ENCODE data around the gene RRP7A.
"Not testable (repeated sequence)": the region's sequence is repeated elsewhere in the genome, so short reads cannot be mapped to it uniquely, and the experiment has no call there.

The RRP7A gene, protein sequence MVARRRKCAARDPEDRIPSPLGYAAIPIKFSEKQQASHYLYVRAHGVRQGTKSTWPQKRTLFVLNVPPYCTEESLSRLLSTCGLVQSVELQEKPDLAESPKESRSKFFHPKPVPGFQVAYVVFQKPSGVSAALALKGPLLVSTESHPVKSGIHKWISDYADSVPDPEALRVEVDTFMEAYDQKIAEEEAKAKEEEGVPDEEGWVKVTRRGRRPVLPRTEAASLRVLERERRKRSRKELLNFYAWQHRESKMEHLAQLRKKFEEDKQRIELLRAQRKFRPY

DNA sequence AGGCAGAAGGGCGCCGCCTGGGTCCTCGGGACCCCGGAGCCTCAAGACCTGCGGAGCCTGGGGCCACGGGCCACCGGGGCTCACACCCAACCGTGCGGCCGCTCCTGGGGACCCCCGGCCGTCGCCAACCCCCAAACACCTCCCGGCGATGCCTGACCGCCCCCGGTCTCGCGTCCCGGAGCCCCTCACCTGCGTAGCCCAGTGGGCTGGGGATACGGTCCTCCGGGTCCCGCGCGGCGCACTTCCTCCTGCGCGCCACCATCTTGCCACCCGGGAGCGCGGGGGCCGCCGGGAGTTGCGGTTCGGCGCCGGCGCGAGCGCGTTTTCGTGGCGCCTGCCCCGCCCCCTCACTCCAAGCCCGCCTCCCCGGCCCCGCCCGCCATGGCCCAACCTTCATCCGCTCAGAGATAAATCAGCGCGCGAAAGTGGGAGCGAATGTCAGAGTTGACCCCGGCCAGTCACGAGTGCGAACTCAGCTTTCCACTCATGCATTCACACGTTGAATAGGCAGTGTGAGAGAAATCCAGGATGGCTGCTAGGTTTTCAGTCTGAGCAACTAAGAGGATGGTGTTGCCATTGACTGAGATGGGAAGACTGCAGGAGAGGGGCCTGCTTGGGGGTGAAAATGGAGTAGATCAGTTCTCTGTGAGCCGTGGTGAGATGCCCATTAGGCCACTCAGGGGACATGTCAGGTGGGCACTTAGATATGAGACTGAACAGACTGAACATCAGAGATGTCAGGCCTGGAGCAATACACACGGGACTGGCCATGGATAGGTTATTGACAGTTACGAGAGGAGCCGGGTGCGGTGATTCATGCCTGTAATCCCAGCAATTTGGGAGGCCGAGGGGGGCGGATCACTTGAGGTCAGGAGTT is at the start of gene RRP7A:
RRP7A (minus strand) TSS at position 272 of the 877 bp plus-strand sequence; CDS start at position 262, 10 bp downstream.
- peak within 1 kb of the TSS; percentile 93 for H3K4me3 Mint-ChIP-seq
- H3K9me3 Mint-ChIP-seq, result no peaks in the 10 kb centered on the region
- H3K27me3 Mint-ChIP-seq, result no peaks in the 10 kb centered on the region
- H3K36me3 Mint-ChIP-seq (ENCODE audit: low read depth), result peaks cover 34% of the 10 kb centered on the region
- H3K4me1 Mint-ChIP-seq (ENCODE audit: low read depth), result peaks cover 18% of the 10 kb centered on the region
- peak; percentile 88 for DNase-seq
- H3K27ac Mint-ChIP-seq, result peak within 1 kb of the TSS; percentile 96

DNA sequence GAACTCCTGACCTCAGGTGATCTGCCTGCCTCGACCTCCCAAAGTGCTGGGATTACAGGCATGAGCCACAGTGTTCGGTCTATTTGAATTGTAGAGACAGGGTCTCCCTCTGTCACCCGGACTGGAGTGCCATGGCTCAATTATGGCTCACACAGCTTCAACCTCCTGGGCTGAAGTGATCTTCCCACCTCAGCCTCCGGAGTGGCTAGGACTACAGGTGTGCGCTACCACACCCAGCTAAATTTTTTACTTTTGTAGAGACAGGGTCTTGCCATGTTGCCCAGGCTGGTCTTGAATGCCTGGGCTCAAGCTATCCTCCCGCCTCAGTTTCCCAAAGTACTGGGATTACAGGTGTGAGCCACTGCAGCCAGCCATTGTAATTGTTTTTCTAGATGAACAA is 48.4 kb upstream of the RRP7A start:
- H3K36me3 Mint-ChIP-seq (ENCODE audit: low read depth), result peaks cover 51% of the 10 kb centered on the region
- H3K9me3 Mint-ChIP-seq; H3K4me3 Mint-ChIP-seq; H3K27me3 Mint-ChIP-seq; DNase-seq; H3K27ac Mint-ChIP-seq; H3K4me1 Mint-ChIP-seq (ENCODE audit: low read depth): not testable (repeated sequence)

DNA sequence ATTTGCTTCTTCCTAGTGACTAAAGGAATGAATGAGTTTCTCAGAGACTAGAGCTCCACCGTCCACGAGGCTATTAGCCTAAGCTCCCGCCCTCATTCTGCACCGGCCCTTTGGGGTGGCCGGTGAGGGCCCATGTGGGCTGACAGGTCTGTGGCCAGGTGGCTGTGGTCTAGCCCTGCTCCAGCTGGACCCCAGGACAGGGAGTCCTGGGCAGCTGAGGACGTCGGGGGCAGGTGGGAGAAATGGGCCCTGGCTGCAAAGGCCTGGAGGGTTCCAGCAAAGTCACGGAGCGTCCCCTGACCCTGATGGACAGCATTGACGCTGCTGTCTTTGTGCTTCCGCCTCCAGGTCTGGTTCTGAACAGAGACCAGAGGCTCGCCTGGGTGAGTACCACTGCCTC is 46.4 kb upstream of the RRP7A start:
- peak overlapping the region; percentile 22 for H3K27ac Mint-ChIP-seq
- H3K9me3 Mint-ChIP-seq, result no peaks in the 10 kb centered on the region
- H3K36me3 Mint-ChIP-seq (ENCODE audit: low read depth), result peaks cover 35% of the 10 kb centered on the region
- no peak overlapping the region for H3K4me3 Mint-ChIP-seq
- no peak for DNase-seq
- H3K4me1 Mint-ChIP-seq (ENCODE audit: low read depth), result peaks cover 2% of the 10 kb centered on the region
- no peaks in the 10 kb centered on the region for H3K27me3 Mint-ChIP-seq

DNA sequence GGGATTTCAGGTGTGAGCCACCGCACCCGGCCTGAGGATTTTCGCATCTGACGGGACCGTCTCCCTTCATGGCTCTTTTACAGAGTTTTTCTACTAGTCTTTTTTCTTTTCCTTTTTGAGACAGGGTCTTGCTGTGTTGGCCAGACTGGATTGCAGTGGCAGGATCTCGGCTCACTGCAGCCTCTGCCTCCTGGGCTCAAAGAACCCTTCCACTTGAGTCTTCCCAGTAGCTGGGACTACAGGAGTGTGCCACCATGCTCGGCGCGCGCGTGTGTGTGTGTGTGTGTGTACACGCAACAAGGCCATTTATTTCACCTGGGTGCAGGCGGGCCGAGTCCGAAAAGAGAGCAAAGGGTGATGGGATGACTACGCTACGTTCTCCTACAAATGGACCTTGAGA is 45.1 kb upstream of the RRP7A start:
- Mint-ChIP-seq H3K9me3 (no peaks in the 10 kb centered on the region), H3K4me1 (ENCODE audit: low read depth) (peaks cover 2% of the 10 kb centered on the region), H3K27ac (no peak overlapping the region), H3K27me3 (no peaks in the 10 kb centered on the region), H3K36me3 (ENCODE audit: low read depth) (peaks cover 27% of the 10 kb centered on the region), H3K4me3 (no peak overlapping the region)
- no peak for DNase-seq

DNA sequence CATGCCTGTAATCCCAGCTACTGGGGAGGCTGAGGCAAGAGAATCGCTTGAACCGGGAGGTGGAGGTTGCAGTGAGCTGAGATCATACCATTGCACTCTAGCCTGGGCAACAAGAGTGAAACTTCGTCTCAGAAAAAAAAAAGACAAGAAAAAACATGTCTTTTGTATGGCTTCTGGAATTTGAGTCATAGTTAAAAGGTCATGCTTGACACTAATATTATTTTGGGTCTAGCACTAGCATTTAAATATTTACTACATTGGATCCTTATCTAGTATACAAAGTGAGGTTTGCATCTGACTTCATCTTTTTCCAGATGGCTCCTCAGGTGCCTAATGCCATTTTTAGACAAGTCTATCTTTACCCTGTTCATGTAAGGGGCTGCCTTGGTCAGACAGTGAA is 44.3 kb upstream of the RRP7A start:
- not testable (repeated sequence) for H3K27me3 Mint-ChIP-seq; H3K9me3 Mint-ChIP-seq; H3K27ac Mint-ChIP-seq; DNase-seq; H3K4me1 Mint-ChIP-seq (ENCODE audit: low read depth); H3K4me3 Mint-ChIP-seq
- H3K36me3 Mint-ChIP-seq (ENCODE audit: low read depth), result peaks cover 23% of the 10 kb centered on the region

DNA sequence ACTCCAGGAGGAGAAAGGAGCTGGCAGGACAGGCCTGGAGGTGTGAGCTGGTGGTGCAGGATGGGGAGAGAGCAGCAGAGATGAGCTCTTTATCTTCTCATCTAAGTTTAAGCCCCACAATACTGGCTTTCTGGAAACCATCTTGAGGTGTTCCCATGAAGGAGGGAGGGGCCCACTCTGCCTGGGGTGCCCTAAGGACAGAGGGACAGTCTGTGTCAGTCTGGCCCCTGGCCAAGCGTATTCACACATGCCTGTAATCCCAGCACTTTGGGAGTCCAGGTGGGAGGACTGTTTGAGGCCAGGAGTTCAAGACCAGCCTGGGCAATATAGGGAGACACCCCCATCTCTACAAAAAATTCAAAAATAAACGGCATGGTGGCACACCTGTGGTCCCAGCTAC is 43.1 kb upstream of the RRP7A start:
- Mint-ChIP-seq H3K27ac (peak overlapping the region; percentile 27), H3K4me3 (no peak overlapping the region), H3K4me1 (ENCODE audit: low read depth) (peaks cover 2% of the 10 kb centered on the region), H3K9me3 (no peaks in the 10 kb centered on the region), H3K36me3 (ENCODE audit: low read depth) (peaks cover 17% of the 10 kb centered on the region), H3K27me3 (no peaks in the 10 kb centered on the region)
- DNase-seq, result no peak

DNA sequence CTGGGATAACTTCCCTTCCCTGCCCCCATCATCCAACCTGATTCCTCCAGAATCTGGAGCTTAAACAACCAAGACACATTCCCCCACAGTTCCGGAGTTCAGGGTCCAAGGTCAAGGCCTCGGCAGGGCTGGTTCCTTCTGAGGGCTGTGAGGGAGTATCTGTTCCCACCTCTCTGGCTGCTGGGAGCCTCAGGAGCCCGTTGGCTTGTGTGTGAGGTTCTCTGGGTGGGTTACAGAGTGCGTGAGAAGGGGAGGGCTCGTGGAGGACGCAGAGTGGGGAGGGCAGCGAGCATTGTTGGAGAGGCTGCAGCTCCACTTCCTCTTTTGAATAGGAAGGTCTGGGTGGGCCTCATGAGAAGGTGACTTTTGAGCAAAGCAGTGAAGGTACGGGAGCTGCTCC is 42.7 kb upstream of the RRP7A start:
- Mint-ChIP-seq H3K27ac (peak overlapping the region; percentile 27), H3K4me1 (ENCODE audit: low read depth) (peaks cover 2% of the 10 kb centered on the region), H3K36me3 (ENCODE audit: low read depth) (peaks cover 17% of the 10 kb centered on the region), H3K9me3 (no peaks in the 10 kb centered on the region), H3K4me3 (no peak overlapping the region), H3K27me3 (no peaks in the 10 kb centered on the region)
- no peak for DNase-seq

DNA sequence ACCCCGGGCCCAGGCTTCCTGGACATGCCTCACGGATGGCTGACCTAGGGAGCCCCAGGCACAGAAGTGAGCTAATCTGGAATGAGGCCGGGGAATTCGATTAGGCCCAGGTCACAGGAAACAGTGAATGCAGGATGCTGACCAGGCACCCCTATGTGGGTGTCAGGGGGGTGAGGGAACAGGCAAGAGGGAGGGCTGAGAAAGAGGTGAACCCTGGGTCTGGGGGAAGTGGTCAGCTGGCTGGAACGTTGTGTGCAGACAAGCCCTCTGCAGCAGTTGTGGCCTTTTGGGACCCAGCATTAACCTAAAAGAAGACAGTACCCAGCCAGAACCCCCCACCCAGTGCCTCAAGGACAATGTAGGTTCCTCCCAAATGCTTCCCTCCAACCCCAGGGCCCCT is 42.3 kb upstream of the RRP7A start:
- no peaks in the 10 kb centered on the region for H3K27me3 Mint-ChIP-seq
- H3K27ac Mint-ChIP-seq, result no peak overlapping the region
- no peak for DNase-seq
- H3K9me3 Mint-ChIP-seq, result no peaks in the 10 kb centered on the region
- peaks cover 2% of the 10 kb centered on the region for H3K4me1 Mint-ChIP-seq (ENCODE audit: low read depth)
- no peak overlapping the region for H3K4me3 Mint-ChIP-seq
- H3K36me3 Mint-ChIP-seq (ENCODE audit: low read depth), result peaks cover 17% of the 10 kb centered on the region

DNA sequence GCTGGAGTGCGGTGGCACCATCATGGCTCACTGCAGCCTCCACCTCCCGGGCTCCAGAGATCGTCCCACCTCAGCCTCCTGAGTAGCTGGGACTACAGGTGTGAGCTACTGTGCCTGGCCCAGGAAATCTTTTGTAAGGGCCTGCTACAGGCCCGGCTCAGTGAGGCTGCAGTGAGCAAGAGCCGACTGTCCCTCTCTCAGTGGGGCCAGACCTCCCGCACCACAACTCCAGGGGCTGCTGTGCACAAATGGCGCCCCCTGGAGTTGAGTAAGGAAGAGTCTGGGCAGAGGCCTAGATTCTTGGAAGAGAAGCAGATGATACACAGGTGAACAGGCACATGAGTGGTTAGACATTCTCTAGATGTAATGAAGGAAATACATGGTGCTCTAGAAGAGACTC is 41.2 kb upstream of the RRP7A start:
- Mint-ChIP-seq H3K9me3 (no peaks in the 10 kb centered on the region), H3K36me3 (ENCODE audit: low read depth) (peaks cover 16% of the 10 kb centered on the region), H3K27ac (peak overlapping the region; percentile 57), H3K4me1 (ENCODE audit: low read depth) (peaks cover 2% of the 10 kb centered on the region), H3K27me3 (no peaks in the 10 kb centered on the region), H3K4me3 (no peak overlapping the region)
- no peak for DNase-seq

DNA sequence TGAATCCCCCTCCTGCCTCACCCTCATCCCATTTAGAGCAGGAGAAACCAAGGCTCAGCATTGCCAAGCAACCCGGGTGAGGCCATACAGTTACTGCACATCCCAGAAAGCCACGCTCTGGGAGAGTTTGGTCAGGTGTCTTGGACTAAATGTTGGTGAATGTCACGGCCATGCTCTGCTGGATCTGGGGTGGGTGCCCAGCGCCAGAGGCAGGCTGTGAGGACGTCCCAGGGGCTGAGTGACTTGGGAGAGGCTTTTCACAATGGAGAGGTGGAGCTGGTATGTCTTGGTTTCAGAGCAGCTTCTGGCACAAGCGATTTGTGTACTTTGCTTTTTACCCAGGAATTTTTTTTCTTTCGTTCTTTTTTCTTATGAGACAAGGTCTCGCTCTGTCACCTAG is 40.8 kb upstream of the RRP7A start:
- Mint-ChIP-seq H3K4me1 (ENCODE audit: low read depth) (peaks cover 2% of the 10 kb centered on the region), H3K27me3 (no peaks in the 10 kb centered on the region), H3K27ac (peak overlapping the region; percentile 57), H3K4me3 (no peak overlapping the region), H3K36me3 (ENCODE audit: low read depth) (peaks cover 13% of the 10 kb centered on the region), H3K9me3 (no peaks in the 10 kb centered on the region)
- no peak for DNase-seq

DNA sequence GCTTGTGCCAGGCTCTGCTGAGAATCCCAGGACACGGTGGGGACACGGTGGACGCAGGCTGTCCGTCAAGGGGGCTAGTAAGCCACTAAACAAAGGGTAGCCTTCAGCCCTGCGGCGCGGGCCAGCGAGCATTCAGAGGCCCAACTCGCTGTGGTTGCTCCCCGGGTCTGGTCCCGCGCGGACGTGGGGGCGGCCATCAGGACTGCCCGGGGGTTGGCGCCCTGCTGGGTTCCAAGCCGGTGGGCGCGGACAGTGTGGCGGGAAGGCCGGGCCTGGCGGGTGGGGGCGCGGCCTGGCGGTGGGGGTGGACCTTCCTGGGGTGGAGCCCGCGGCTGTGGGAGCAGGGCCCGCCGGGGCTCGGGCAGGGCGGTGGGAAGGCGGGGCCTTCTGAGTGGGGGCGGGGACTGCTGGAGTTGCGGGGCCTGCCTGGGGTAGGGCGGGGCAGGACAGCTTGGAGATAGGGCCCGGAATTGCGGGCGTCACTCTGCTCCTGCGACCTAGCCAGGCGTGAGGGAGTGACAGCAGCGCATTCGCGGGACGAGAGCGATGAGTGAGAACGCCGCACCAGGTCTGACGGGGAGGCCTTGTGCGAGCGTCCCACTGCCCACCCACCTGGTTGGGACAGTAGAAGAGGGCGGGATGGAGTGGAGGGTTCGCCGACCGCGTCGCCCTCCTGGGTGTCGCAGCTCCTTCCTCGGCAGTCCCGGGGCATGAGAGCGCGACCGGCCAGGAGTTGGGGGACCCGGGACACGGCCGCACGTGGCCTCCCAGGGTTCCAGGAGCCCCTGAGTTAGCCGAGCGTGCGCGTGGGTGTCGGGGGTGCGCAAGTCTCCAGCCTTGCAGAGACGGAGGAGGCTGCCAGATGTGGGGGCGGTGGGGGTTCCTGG is 34.1 kb upstream of the RRP7A start, which contains the start of gene SERHL2:
SERHL2 (plus strand) TSS at position 482 of the 887 bp plus-strand sequence; CDS start at position 547, 65 bp downstream.
- Mint-ChIP-seq H3K36me3 (ENCODE audit: low read depth) (no peaks in the 10 kb centered on the region), H3K27ac (peak within 1 kb of the TSS; percentile 71), H3K9me3 (no peaks in the 10 kb centered on the region), H3K4me3 (peak within 1 kb of the TSS; percentile 76), H3K27me3 (no peaks in the 10 kb centered on the region), H3K4me1 (ENCODE audit: low read depth) (peaks cover 14% of the 10 kb centered on the region)
- peak; percentile 89 for DNase-seq

DNA sequence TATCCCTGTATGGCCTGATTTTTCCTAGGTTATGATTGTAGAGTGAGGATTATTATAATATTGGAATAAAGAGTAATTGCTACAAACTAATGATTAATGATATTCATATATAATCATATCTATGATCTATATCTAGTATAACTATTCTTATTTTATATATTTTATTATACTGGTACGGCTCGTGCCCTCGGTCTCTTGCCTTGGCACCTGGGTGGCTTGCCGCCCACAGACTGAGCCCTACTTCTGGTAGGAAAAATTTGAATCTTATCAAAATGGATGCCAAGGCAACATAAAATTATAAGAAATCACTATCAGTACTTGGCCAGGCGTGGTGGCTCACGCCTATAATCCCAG is 32.7 kb upstream of the RRP7A start:
- peaks cover 14% of the 10 kb centered on the region for H3K4me1 Mint-ChIP-seq (ENCODE audit: low read depth)
- not testable (repeated sequence) for DNase-seq; H3K27me3 Mint-ChIP-seq; H3K9me3 Mint-ChIP-seq; H3K27ac Mint-ChIP-seq; H3K36me3 Mint-ChIP-seq (ENCODE audit: low read depth); H3K4me3 Mint-ChIP-seq

DNA sequence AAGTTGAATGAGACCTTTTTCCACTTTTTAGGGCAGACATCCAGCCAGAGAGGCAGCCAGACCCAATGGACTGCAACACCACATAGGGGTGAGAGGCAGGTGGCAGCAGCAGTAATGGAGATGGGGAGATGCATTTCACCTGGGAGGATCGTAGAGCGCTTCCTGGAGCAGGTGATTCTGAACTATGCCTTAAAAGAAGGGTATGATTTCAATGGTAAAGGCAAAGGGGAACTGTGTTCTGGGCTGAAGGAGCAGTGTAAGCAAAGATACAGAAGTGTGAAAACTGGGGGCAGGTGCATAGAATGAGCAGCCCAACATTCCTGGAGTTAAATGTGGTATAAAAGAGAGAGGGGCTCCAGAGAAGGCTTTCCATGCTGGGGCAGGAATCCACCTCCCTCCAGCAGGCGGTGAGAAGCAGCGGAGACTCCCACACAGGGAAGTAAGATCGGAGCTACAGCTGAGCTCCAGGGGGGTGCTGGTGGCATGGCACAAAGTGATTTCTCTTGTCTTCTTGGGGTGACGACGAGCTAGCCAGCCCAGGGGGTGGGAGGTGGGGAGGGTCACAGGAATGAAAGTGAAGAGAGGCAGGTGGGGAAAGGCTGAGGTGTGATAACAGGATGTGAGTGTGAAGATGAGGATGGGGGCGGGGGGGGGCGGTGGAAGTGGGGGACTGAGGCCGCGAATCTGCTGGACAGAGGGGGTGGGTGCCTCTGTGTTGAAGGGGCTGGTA is 29.9 kb upstream of the RRP7A start:
- Mint-ChIP-seq H3K27me3 (no peaks in the 10 kb centered on the region), H3K4me3 (no peak overlapping the region), H3K27ac (no peak overlapping the region), H3K9me3 (no peaks in the 10 kb centered on the region), H3K4me1 (ENCODE audit: low read depth) (peaks cover 14% of the 10 kb centered on the region), H3K36me3 (ENCODE audit: low read depth) (no peaks in the 10 kb centered on the region)
- no peak for DNase-seq

Data from activated T-cell treated with anti-CD3 and anti-CD28 coated beads, Interleukin-2, amount 50 U/mL, for 24 hours (primary cell).